ENCODE measurements around the gene ABTB2.

GRCh38 chr11:34292546-34292945, 65.3 kb downstream of the ABTB2 start:
- no peak for TF ChIP-seq BHLHE40 (IDR thresholded peaks at IDR 0.05; ENCODE audit: borderline replicate concordance)
- TF ChIP-seq SP1 (IDR thresholded peaks at IDR 0.05), result no peak
- no peak for TF ChIP-seq FOXK2 (IDR thresholded peaks at IDR 0.05)
- TF ChIP-seq FOXA1 (IDR thresholded peaks at IDR 0.05), result no peak
- no peak for TF ChIP-seq HDGF (IDR thresholded peaks at IDR 0.05; ENCODE audit: borderline replicate concordance)
- TF ChIP-seq ARNT (IDR thresholded peaks at IDR 0.05), result no peak
- TF ChIP-seq TARDBP (IDR thresholded peaks at IDR 0.05), result no peak

All from HEK293T (cell line).